ENCODE data around the gene PLA2G4C.

- TF ChIP-seq MAX (IDR thresholded peaks at IDR 0.05; ENCODE audit: low read depth, low read length) = no peak
- TF ChIP-seq POLR2A (IDR thresholded peaks at IDR 0.05; ENCODE audit: extremely low read depth, insufficient read length) = no peak
These were observed 16.3 kb downstream of the PLA2G4C start for GRCh38 chr19:48094129-48094854.

All from NB4 (cell line).